Neural cell (in vitro differentiated cells): Measurements from ENCODE around the gene TEX13D. TPM values are rescaled to one million over a fixed set of nuclear protein-coding genes. Genes with fewer than 3 reads are reported as not detected.
"Not testable (repeated sequence)": the region's sequence is repeated elsewhere in the genome, so short reads cannot be mapped to it uniquely, and the experiment has no call there.

Source experiments
- H2AFZ ChIP-seq: fragments of 200-600, 300-800 bp; sonication (generic), shearing (Covaris generic); 2 replicates; pipeline ENCODE4 v1.6.0; 2014; ENCODE audit warnings: low read depth, mild to moderate bottlenecking, antibody characterized with exemption, low read length, moderate library complexity
- H3F3A ChIP-seq: fragments of 200-600 bp; shearing (Covaris generic); 2 replicates; pipeline ENCODE4 v1.6.1; 2016; ENCODE audit warnings: mild to moderate bottlenecking, moderate library complexity, mixed read lengths, antibody characterized with exemption, low read length; ENCODE audit not compliant: insufficient read depth, poor library complexity, severe bottlenecking
- H3K27ac ChIP-seq: fragments of 200-600, 300-800 bp; sonication (generic), shearing (Covaris generic); 2 replicates; pipeline ENCODE4 v1.5.1; 2014; ENCODE audit warnings: mild to moderate bottlenecking, low read length, moderate library complexity
- H3K27me3 ChIP-seq: fragments of 300-800, 200-600 bp; sonication (generic), shearing (Covaris generic); 2 replicates; pipeline ENCODE4 v1.6.0; 2014; ENCODE audit warnings: mild to moderate bottlenecking, low read depth, low read length, moderate library complexity; ENCODE audit not compliant: insufficient read depth
- H3K36me3 ChIP-seq: fragments of 300-800, 200-600 bp; sonication (generic), shearing (Covaris generic); 2 replicates; pipeline ENCODE4 v1.5.1; 2014; ENCODE audit warnings: mild to moderate bottlenecking, antibody characterized with exemption, low read length, moderate library complexity; ENCODE audit not compliant: insufficient read depth
- H3K4me2 ChIP-seq: fragments of 300-800, 200-600 bp; sonication (generic), shearing (Covaris generic); 2 replicates; pipeline ENCODE4 v1.6.0; 2014; ENCODE audit warnings: mild to moderate bottlenecking, low read length
- H3K4me3 ChIP-seq: fragments of 300-800, 200-600 bp; sonication (generic), shearing (Covaris generic); 2 replicates; pipeline ENCODE4 v1.5.1; 2014; ENCODE audit warnings: mild to moderate bottlenecking, low read length, moderate library complexity
- H3K79me2 ChIP-seq: fragments of 200-600 bp; shearing (Covaris generic); replicated peaks from 2 replicates; pipeline ENCODE4 v1.6.0; 2014; ENCODE audit warnings: mild to moderate bottlenecking, low read length, moderate library complexity; ENCODE audit not compliant: insufficient read depth
- H3K9ac ChIP-seq: fragments of 300-800, 200-600 bp; sonication (generic), shearing (Covaris generic); 2 replicates; pipeline ENCODE4 v1.6.1; 2016; ENCODE audit warnings: mild to moderate bottlenecking, low read length, mixed read lengths
- H3K9me2 ChIP-seq: fragments of 200-600 bp; shearing (Covaris generic); 2 replicates; pipeline ENCODE4 v1.6.1; 2016; ENCODE audit warnings: mild to moderate bottlenecking, low read length, mixed read lengths; ENCODE audit not compliant: insufficient read depth
- H3K9me3 ChIP-seq: fragments of 200-600, 300-800 bp; sonication (generic), shearing (Covaris generic); 2 replicates; pipeline ENCODE4 v1.6.1; 2016; ENCODE audit warnings: mild to moderate bottlenecking, mixed run types, low read length, moderate library complexity, mixed read lengths
- H4K20me1 ChIP-seq: fragments of 200-600 bp; shearing (Covaris generic); 2 replicates; pipeline ENCODE4 v1.6.1; 2016; ENCODE audit warnings: mild to moderate bottlenecking, mixed run types; ENCODE audit not compliant: insufficient read depth
- EP300 ChIP-seq: fragments of 450-650 bp; conservative IDR thresholded peaks from 2 replicates; pipeline ENCODE4 v1.6.1; 2014; ENCODE audit warnings: antibody characterized with exemption, mild to moderate bottlenecking, moderate library complexity; ENCODE audit not compliant: poor library complexity, severe bottlenecking
- EZH2 ChIP-seq: fragments of 200-600, 300-800 bp; shearing (Covaris generic), sonication (generic); IDR thresholded peaks from 2 replicates; pipeline ENCODE4 v1.6.1; 2014; ENCODE audit warnings: antibody characterized with exemption, low read length, borderline replicate concordance, mild to moderate bottlenecking; ENCODE audit not compliant: insufficient read depth, poor library complexity, severe bottlenecking
- MXI1 ChIP-seq: fragments of 450-650 bp; conservative IDR thresholded peaks from 2 replicates; pipeline ENCODE4 v1.6.1; 2014; ENCODE audit warnings: antibody characterized with exemption, mild to moderate bottlenecking; ENCODE audit not compliant: poor library complexity, severe bottlenecking
- POLR2AphosphoS5 ChIP-seq: IDR thresholded peaks from 2 replicates; pipeline ENCODE4 v1.6.1; 2012
- RAD21 ChIP-seq: fragments of 450-650 bp; conservative IDR thresholded peaks from 2 replicates; pipeline ENCODE4 v1.6.1; 2014; ENCODE audit warnings: antibody characterized with exemption, mild to moderate bottlenecking, moderate library complexity
- SMC3 ChIP-seq: fragments of 450-650 bp; conservative IDR thresholded peaks from 2 replicates; pipeline ENCODE4 v1.6.1; 2014; ENCODE audit warnings: antibody characterized with exemption, mild to moderate bottlenecking, moderate library complexity; ENCODE audit not compliant: poor library complexity
- TAF1 ChIP-seq: IDR thresholded peaks from 2 replicates; pipeline ENCODE4 v1.6.1; 2012; ENCODE audit warnings: low read depth
- polyA plus RNA-seq: library from polyadenylated mRNA; depleted of rRNA; stranded (reverse); fragments of >200 nt; gene quantifications from 2 replicates; pipeline ENCODE4 v1.2.3, GENCODE V29; 2014
- TF ChIP-seq, protein P1 (sequence below): IDR thresholded peaks from 2 replicates; pipeline ENCODE4 v1.6.1; 2012; ENCODE audit warnings: borderline replicate concordance
- TF ChIP-seq, protein P2 (sequence below): fragments of 450-650 bp; IDR thresholded peaks from 2 replicates; pipeline ENCODE4 v1.5.1; 2014; ENCODE audit warnings: antibody characterized with exemption, mild to moderate bottlenecking, moderate library complexity; ENCODE audit not compliant: poor library complexity, severe bottlenecking

Gene TEX13D
- polyA plus RNA-seq, 1 donor from 2014 or later, result not detected

DNA sequence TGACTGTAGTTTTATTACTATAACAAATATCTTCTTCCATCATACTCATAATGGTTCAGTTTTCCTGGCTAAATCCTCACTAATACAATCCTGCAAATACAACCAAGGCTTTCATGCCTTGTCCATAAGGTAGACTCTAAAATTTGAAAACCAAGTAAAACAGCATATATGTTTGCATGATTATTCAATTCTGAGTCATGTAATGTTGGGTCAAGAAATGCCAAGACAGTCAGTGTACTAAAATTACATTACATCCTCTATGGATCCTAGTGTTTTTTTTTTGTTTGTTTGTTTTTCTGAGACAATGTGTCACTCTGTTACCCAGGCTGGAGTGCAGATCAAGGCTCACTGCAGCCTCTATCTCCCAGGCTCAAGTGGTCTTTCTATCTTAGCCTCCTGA is 38.6 kb upstream of the TEX13D start:
- TF ChIP-seq POLR2AphosphoS5 (no peak), EZH2 (no peak), RAD21 (no peak), TAF1 (no peak), MXI1 (no peak), SMC3 (no peak), EP300 (no peak)
- TF ChIP-seq, protein P1, sequence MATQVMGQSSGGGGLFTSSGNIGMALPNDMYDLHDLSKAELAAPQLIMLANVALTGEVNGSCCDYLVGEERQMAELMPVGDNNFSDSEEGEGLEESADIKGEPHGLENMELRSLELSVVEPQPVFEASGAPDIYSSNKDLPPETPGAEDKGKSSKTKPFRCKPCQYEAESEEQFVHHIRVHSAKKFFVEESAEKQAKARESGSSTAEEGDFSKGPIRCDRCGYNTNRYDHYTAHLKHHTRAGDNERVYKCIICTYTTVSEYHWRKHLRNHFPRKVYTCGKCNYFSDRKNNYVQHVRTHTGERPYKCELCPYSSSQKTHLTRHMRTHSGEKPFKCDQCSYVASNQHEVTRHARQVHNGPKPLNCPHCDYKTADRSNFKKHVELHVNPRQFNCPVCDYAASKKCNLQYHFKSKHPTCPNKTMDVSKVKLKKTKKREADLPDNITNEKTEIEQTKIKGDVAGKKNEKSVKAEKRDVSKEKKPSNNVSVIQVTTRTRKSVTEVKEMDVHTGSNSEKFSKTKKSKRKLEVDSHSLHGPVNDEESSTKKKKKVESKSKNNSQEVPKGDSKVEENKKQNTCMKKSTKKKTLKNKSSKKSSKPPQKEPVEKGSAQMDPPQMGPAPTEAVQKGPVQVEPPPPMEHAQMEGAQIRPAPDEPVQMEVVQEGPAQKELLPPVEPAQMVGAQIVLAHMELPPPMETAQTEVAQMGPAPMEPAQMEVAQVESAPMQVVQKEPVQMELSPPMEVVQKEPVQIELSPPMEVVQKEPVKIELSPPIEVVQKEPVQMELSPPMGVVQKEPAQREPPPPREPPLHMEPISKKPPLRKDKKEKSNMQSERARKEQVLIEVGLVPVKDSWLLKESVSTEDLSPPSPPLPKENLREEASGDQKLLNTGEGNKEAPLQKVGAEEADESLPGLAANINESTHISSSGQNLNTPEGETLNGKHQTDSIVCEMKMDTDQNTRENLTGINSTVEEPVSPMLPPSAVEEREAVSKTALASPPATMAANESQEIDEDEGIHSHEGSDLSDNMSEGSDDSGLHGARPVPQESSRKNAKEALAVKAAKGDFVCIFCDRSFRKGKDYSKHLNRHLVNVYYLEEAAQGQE, result no peak
- TF ChIP-seq, protein P2, sequence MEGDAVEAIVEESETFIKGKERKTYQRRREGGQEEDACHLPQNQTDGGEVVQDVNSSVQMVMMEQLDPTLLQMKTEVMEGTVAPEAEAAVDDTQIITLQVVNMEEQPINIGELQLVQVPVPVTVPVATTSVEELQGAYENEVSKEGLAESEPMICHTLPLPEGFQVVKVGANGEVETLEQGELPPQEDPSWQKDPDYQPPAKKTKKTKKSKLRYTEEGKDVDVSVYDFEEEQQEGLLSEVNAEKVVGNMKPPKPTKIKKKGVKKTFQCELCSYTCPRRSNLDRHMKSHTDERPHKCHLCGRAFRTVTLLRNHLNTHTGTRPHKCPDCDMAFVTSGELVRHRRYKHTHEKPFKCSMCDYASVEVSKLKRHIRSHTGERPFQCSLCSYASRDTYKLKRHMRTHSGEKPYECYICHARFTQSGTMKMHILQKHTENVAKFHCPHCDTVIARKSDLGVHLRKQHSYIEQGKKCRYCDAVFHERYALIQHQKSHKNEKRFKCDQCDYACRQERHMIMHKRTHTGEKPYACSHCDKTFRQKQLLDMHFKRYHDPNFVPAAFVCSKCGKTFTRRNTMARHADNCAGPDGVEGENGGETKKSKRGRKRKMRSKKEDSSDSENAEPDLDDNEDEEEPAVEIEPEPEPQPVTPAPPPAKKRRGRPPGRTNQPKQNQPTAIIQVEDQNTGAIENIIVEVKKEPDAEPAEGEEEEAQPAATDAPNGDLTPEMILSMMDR, result no peak
- Histone ChIP-seq H3K9me3 (no peaks in the 10 kb centered on the region), H3K27ac (no peak overlapping the region), H3K9ac (no peak overlapping the region), H3K27me3 (no peaks in the 10 kb centered on the region), H3K4me3 (no peak overlapping the region), H4K20me1 (no peaks in the 10 kb centered on the region), H3K9me2 (no peaks in the 10 kb centered on the region), H3K4me2 (no peak overlapping the region), H3K79me2 (no peaks in the 10 kb centered on the region), H2AFZ (no peak overlapping the region), H3F3A (no peaks in the 10 kb centered on the region), H3K36me3 (no peaks in the 10 kb centered on the region)

DNA sequence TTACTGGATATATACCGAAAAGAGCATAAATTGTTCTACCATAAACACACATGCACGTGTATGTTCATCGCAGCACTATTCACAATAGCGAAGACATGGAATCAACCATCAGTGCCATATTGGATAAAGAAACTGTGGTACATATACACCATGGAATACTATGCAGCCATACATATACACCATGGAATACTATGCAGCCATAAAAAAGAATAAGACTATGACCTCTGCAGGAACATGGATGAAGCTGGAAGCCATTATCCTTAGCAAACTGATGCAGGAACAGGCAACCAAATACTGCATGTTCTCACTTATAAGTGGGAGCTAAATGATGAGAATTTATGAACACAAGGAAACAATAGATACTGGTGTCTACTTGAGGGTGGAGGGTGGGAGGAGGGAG is 33.1 kb upstream of the TEX13D start:
- not testable (repeated sequence) for H3K36me3 ChIP-seq, H3K9ac ChIP-seq, H3F3A ChIP-seq, H4K20me1 ChIP-seq, H3K27me3 ChIP-seq, H3K9me2 ChIP-seq, H3K79me2 ChIP-seq, H3K27ac ChIP-seq, H2AFZ ChIP-seq, H3K9me3 ChIP-seq, H3K4me2 ChIP-seq, H3K4me3 ChIP-seq

DNA sequence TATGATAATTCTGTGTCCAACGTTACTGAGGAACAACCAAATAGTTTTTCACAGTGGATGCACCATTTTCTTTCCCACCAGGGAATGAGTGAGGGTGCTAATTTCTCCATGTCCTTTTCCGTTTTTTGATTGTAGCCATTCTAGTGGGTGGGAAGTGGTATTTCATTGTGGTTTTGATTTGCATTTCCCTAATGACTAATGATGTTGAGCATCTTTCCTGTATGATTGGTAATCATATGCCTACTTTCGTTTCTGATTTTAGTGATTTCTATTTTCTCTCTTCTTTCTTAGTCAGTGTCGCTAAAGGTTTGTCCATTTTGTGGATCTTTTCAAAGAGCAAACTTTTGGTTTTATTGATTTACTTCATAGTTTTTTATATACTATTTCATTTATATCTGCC is 32.1 kb upstream of the TEX13D start:
- Histone ChIP-seq H3K27ac (no peak overlapping the region), H3K27me3 (no peaks in the 10 kb centered on the region), H3K9ac (no peak overlapping the region), H3K4me3 (no peak overlapping the region), H4K20me1 (no peaks in the 10 kb centered on the region), H3K4me2 (no peak overlapping the region), H3K36me3 (no peaks in the 10 kb centered on the region), H3K9me2 (no peaks in the 10 kb centered on the region), H2AFZ (no peak overlapping the region), H3K79me2 (no peaks in the 10 kb centered on the region), H3K9me3 (no peaks in the 10 kb centered on the region), H3F3A (no peaks in the 10 kb centered on the region)
- TF ChIP-seq RAD21 (no peak), EZH2 (no peak), EP300 (no peak), SMC3 (no peak), TAF1 (no peak), MXI1 (no peak)
- TF ChIP-seq, protein P2, result no peak
- TF ChIP-seq, protein P1, result no peak
